Central memory CD8-positive, alpha-beta T cell (primary cell): Measurements from ENCODE around the gene PTPN4.

ENCODE experiments used
- ATAC-seq: fragments of 150-1000 bp; cut with Tn5 transposase; replicated peaks from 2 replicates; pipeline ENCODE4 v1.10.0; 2022; ENCODE audit warnings: mild to moderate bottlenecking, moderate FRiP score, moderate number of reproducible peaks; ENCODE audit not compliant: poor library complexity, severe bottlenecking; ENCODE audit errors: extremely low read depth
- DNase-seq, 2 donors: peaks; one replicate each; pipeline ENCODE4 v3.0.0; 2021; ENCODE audit warnings: low spot score in 2 of 2
- H3K27ac Mint-ChIP-seq: one replicate; pipeline ENCODE4 v1.8.0; 2022; ENCODE audit warnings: low read depth, mild to moderate bottlenecking, moderate library complexity, mixed read lengths
- H3K27me3 Mint-ChIP-seq: one replicate; pipeline ENCODE4 v1.8.0; 2022; ENCODE audit warnings: mixed read lengths
- H3K36me3 Mint-ChIP-seq: one replicate; pipeline ENCODE4 v1.8.0; 2022; ENCODE audit warnings: mild to moderate bottlenecking, moderate library complexity, mixed read lengths; ENCODE audit not compliant: insufficient read depth
- H3K4me1 Mint-ChIP-seq: one replicate; pipeline ENCODE4 v1.8.0; 2022; ENCODE audit warnings: mixed read lengths
- H3K4me3 Mint-ChIP-seq: one replicate; pipeline ENCODE4 v1.8.0; 2022; ENCODE audit warnings: mild to moderate bottlenecking, moderate library complexity, mixed read lengths
- H3K9me3 Mint-ChIP-seq: one replicate; pipeline ENCODE4 v1.8.0; 2022; ENCODE audit warnings: mixed read lengths

Gene PTPN4

DNA sequence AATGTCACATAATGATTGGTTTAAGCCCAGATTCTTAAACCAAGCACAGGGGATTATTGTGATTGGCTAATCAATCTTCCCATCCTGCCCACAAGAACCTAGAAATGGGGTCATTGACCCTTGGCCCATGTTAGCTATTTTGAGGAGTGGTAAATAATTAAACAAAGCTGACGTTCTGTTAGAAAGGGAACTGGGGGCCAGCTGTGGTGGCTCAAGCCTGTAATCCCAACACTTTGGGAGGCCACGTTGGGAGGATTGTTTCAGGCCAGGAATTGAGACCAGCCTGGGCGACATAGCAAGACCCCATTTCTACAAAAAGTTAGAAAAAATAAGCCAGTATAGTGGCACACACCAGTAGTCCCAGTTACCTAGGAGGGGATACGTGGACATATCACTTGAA lies 37.8 kb upstream of the PTPN4 start:
- H3K4me1 Mint-ChIP-seq, result no peaks in the 10 kb centered on the region
- H3K27me3 Mint-ChIP-seq, result peaks cover 9% of the 10 kb centered on the region
- no peak for ATAC-seq
- DNase-seq, result no peak
- no peak overlapping the region for H3K27ac Mint-ChIP-seq
- no peaks in the 10 kb centered on the region for H3K36me3 Mint-ChIP-seq
- H3K4me3 Mint-ChIP-seq, result no peak overlapping the region
- H3K9me3 Mint-ChIP-seq, result no peaks in the 10 kb centered on the region

DNA sequence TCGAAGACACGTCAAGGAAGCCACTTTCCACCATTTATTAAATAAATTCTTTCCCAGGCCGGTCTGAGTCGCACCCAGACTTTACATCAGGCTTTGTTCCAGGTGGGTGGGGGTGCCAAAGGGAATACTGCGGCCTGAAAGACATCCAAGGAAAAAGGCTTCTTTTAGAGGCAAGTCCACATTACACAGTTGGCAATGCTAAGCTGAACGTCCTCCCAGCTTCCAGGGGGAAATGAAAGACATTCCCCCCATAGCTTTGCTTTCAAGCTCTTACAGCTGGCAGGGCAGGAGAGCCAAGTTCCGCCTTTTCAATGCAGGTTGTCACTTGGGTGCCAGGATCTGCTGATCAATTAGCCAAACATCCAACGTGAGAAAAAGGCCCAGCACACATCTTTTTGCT lies 36.5 kb upstream of the PTPN4 start:
- Mint-ChIP-seq H3K4me1 (no peaks in the 10 kb centered on the region), H3K27me3 (peaks cover 18% of the 10 kb centered on the region), H3K27ac (no peak overlapping the region), H3K4me3 (no peak overlapping the region), H3K9me3 (no peaks in the 10 kb centered on the region), H3K36me3 (no peaks in the 10 kb centered on the region)
- ATAC-seq (no peak), DNase-seq (no peak)

DNA sequence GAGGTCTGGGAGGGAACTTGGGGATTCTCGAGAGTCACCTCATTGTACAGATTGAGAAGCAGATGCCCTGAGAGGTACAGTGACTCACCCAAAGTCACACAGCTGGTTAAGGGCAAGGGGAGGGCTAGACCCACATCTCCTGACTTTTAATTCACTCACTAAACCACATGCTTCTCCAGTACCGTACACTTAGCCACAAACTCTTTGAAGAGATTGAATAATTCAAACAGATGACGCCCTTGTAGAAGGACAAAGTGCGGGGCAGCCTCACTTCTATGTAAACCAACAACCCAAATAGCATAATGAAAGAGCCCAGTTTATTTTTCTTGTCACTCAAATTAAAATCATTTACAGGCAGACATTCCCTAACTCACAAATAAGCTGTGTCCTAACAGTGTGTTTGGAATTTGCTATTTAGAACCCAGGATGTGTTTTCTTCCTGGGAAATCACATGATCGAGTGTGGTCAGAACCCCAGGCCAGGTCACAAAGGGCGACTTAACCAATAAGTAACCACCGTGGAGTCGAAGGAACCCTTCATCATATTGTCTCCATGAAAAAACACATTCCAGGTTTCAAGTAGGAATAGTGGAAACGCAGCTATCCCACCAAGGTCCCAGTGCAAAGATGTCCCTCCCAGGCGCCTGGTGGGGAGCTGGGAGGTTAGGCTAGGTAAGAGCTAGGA lies 35.8 kb upstream of the PTPN4 start:
- Mint-ChIP-seq H3K27ac (no peak overlapping the region), H3K36me3 (no peaks in the 10 kb centered on the region), H3K9me3 (no peaks in the 10 kb centered on the region), H3K4me1 (no peaks in the 10 kb centered on the region), H3K27me3 (peaks cover 18% of the 10 kb centered on the region), H3K4me3 (no peak overlapping the region)
- ATAC-seq (no peak), DNase-seq (no peak)

DNA sequence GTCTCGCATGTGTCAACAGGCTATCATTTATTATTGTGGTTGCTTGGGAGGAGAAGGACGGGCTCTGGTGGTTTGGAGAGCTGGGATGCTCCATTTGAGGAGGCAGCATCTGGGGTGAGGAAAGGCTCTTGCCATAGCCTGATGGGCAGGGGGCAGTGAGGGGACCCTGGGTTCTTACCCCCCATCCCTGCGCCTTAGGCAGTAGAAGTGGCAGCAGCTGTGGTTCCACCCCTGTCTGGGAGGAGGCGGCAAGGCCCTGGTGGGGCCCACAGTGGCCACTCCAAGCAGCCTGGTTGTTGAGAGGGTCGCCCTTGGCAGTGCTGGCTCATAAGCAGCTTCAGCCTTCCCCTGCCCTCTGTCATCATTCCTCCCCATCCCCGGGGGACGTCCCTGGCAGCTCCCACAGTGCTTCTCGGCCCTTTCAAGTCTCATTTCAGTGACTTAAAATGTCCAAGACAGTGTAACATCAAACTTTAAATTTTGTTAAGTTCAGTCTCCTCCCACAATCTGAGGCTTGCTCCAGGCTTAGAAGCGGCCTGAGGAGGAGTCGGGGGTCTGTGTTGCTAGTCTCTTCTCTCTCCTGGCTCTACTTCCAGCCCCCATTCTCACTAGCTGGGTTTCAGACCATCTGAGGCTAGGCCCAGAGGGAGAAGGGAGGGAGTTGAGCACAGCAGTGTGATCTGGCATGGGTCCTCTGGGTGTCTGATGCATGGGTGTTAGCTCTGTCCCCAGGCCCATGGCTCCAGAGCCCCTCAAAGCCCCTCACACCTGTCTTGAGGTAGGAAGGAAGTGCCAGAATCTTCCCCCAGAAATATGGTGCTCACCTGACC lies 34.9 kb upstream of the PTPN4 start:
- DNase-seq (no peak), ATAC-seq (no peak)
- Mint-ChIP-seq H3K36me3 (no peaks in the 10 kb centered on the region), H3K27me3 (peaks cover 18% of the 10 kb centered on the region), H3K27ac (no peak overlapping the region), H3K4me3 (no peak overlapping the region), H3K9me3 (no peaks in the 10 kb centered on the region), H3K4me1 (no peaks in the 10 kb centered on the region)

DNA sequence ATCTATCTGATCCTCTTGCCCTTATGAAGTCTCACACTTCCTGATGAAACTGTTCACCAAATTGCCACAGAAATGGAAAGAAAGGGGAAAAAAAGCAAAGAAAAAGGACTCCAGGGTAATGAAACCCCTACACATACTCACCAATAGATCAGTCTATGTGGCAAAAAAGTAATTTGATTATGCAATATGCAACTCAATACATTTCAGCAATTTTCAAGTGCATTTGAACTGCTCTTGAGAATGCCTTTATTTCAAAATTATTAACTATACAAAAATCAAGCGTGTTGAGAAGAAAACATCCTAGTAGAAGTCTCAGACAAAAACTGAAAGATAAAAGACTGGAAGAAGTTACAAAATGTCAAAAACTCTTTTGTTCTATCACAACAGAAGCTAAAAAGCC lies 32.2 kb upstream of the PTPN4 start:
- no peaks in the 10 kb centered on the region for H3K4me1 Mint-ChIP-seq
- DNase-seq (no peak), ATAC-seq (no peak)
- H3K36me3 Mint-ChIP-seq, result no peaks in the 10 kb centered on the region
- H3K27me3 Mint-ChIP-seq, result peaks cover 18% of the 10 kb centered on the region
- no peak overlapping the region for H3K4me3 Mint-ChIP-seq
- no peaks in the 10 kb centered on the region for H3K9me3 Mint-ChIP-seq
- H3K27ac Mint-ChIP-seq, result no peak overlapping the region

DNA sequence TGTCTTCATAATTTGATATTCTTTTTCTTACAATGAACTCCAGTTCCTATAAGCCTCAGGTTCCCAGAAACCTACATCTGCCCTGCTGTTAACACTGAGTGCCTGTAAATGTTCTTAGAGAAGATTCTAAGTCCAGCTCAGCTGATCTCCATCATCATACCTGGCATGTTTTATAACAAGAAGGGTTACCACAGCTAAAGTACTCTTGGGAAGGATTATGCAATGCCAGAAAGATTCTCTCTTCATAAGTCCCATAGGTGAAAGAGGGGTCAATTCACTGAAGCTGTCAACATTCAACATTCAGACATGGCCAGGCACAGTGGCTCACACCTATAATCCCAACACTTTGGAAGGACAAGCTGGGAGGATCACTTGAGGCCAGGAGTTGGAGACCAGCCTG lies 31.3 kb upstream of the PTPN4 start:
- Mint-ChIP-seq H3K27ac (no peak overlapping the region), H3K27me3 (peaks cover 18% of the 10 kb centered on the region)
- ATAC-seq, result no peak

DNA sequence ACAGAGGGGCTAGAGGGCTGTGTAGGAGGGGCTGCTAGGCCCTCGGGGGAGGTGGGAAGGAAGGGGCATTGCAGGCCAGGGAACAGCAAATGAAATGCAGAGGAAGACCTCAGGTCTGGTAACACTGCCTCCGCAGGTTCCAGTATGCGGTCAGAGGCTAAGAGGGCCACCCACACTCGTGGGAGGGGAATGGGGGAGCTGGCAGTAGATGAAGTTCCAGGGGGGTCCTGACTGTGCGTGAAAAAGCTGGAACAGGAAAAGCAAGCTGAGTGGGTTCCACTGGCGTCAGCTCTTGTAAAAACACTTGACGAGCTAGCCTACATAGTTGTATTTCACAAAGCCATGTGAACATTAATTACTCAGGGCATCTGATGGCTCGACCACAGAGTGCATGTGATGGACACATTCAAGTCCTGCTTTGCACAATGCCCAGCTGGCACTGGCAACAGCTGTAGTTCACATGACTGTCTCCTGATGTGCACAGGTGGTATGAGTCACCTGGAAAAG lies 29.0 kb upstream of the PTPN4 start:
- Mint-ChIP-seq H3K4me3 (no peak overlapping the region), H3K36me3 (no peaks in the 10 kb centered on the region), H3K9me3 (no peaks in the 10 kb centered on the region), H3K4me1 (no peaks in the 10 kb centered on the region), H3K27ac (no peak overlapping the region), H3K27me3 (peaks cover 9% of the 10 kb centered on the region)
- ATAC-seq (no peak), DNase-seq (no peak)

More for the DNA sequence above, 31.3 kb upstream of the PTPN4 start:
- H3K9me3 Mint-ChIP-seq, result no peaks in the 10 kb centered on the region
- no peaks in the 10 kb centered on the region for H3K36me3 Mint-ChIP-seq
- H3K4me3 Mint-ChIP-seq, result no peak overlapping the region
- no peaks in the 10 kb centered on the region for H3K4me1 Mint-ChIP-seq
- DNase-seq, result no peak

DNA sequence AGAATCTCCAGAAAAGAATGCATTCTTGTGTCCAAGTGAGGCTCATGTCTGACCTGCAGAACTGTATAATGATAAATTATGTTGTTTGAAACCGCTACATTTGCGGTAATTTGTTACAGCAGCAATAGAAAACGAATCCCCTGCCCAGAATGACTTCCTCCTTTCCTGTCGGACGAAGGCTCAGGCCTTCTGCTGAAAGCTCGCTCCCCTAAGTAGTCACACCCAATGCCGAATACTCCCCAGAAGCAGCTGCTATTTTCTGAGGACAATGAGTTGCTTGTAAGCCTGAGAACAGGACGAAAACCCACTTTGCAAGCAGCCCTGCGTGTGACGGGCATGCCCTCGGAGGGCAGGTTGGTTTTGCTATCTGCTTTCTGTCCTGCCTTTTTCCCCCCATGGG lies 27.7 kb upstream of the PTPN4 start:
- peaks cover 9% of the 10 kb centered on the region for H3K27me3 Mint-ChIP-seq
- no peak for ATAC-seq
- H3K27ac Mint-ChIP-seq, result no peak overlapping the region
- DNase-seq, result no peak
- no peaks in the 10 kb centered on the region for H3K4me1 Mint-ChIP-seq
- no peak overlapping the region for H3K4me3 Mint-ChIP-seq
- no peaks in the 10 kb centered on the region for H3K9me3 Mint-ChIP-seq
- H3K36me3 Mint-ChIP-seq, result no peaks in the 10 kb centered on the region

DNA sequence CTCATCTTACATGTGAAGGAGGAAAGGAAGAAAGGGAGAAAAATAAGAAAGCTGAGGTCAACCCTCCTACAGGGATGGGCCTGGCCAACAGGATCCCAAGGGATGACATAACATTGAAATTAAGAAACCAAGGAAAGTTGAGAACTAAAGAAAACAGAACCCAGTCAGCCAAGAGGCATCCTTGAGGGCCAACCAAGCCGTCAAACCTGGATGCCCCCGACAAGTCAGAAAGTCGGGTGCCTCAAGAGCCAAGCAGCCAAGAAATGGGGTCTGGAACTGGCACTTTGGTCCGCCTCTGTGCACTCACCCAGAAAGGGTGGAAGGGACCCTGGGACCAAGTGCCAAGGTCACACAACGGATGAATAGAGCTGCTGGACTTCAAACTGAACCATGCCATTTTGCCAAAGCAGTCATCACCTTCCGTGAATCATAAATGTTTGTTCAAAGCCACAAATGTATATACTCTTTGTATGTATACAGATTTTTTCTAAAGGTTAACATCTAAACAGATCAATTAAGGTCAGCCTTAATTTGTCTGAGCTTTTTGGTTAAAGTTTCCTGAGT lies 27.0 kb upstream of the PTPN4 start:
- H3K27me3 Mint-ChIP-seq, result peaks cover 4% of the 10 kb centered on the region
- H3K27ac Mint-ChIP-seq, result no peak overlapping the region
- no peaks in the 10 kb centered on the region for H3K36me3 Mint-ChIP-seq
- no peak for ATAC-seq
- DNase-seq, result no peak
- H3K4me3 Mint-ChIP-seq, result no peak overlapping the region
- H3K9me3 Mint-ChIP-seq, result no peaks in the 10 kb centered on the region
- H3K4me1 Mint-ChIP-seq, result no peaks in the 10 kb centered on the region

DNA sequence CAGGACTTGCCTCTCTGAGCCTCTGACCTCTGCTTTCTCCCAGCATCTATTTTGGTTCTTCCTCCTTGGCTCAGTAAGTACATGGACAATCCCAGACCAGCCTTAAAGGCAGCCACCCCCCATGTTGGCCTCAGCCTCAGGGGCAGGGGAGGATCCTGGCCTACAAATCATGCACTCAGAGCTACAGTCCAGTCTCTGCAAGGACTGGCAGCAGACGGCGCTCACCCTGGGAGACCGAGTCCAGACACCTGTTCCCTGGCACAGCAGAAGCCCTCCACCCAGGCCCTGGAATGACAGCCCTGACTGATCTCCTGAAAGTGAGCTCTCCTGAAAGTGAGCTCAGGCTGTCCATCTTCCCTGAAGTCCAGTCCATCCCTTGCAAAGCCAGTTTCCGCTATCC lies 25.7 kb upstream of the PTPN4 start:
- Mint-ChIP-seq H3K4me1 (no peaks in the 10 kb centered on the region), H3K27me3 (no peaks in the 10 kb centered on the region), H3K36me3 (no peaks in the 10 kb centered on the region), H3K27ac (no peak overlapping the region), H3K9me3 (no peaks in the 10 kb centered on the region), H3K4me3 (no peak overlapping the region)
- no peak for ATAC-seq
- DNase-seq, result no peak

DNA sequence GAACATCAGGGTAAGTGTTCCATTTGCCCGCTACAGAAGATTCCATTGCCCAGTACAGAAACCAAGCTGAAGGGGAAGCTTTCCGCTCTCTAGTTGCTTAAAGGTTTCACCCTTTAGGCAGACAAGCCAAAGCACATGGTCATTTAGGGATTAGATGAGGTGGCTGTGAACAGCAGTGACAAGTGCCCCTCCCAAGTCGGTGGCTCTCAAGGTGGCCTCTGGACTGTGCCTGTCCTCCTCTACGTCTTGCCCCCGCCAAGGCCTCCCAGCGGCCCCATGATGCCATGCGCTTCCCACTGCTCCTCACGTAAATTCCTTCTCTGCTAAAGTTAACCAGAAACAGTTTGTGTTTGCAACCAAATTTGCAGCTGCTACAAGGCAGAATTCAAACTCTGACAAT lies 24.2 kb upstream of the PTPN4 start:
- Mint-ChIP-seq H3K4me3 (no peak overlapping the region), H3K27ac (no peak overlapping the region), H3K36me3 (no peaks in the 10 kb centered on the region), H3K27me3 (no peaks in the 10 kb centered on the region), H3K9me3 (no peaks in the 10 kb centered on the region), H3K4me1 (no peaks in the 10 kb centered on the region)
- DNase-seq, result no peak
- no peak for ATAC-seq

DNA sequence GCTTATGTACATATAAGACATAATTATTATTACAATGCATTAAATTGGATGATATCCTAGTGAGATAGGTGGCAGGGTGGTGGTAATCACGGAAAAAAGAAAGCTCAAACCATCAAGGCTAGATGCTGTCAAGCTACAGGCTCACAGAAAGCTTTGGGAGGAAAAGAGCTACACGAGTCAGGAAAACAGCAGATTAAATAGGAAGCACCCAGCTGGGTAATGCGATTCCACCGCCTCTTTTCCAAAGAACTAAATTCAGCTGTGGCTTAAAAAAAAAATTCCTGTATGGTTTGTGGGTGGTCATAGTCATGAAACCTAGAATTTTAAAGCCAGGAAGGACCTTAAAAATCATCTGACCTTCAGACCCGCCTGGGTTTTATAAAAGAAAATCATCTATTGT lies 23.7 kb upstream of the PTPN4 start:
- Mint-ChIP-seq H3K4me3 (no peak overlapping the region), H3K27ac (no peak overlapping the region), H3K36me3 (peaks cover 1% of the 10 kb centered on the region), H3K4me1 (no peaks in the 10 kb centered on the region), H3K27me3 (no peaks in the 10 kb centered on the region), H3K9me3 (no peaks in the 10 kb centered on the region)
- ATAC-seq (no peak), DNase-seq (no peak)
